Upper lobe of right lung (tissue), 1 donor: Measurements from ENCODE around the gene TFF1. TPM values are rescaled to one million over a fixed set of nuclear protein-coding genes. Genes with fewer than 3 reads are reported as not detected.
A peak's percentile ranks its signal among the peaks of the same experiment; 100 is the strongest.

Experiments used
- ATAC-seq: fragments of 200-7000 bp; cut with Tn5 transposase; one replicate; pipeline ENCODE4 v1.9.1; 2020; ENCODE audit warnings: mild to moderate bottlenecking, moderate library complexity
- DNase-seq: peaks from one replicate; pipeline ENCODE4 v3.0.0-alpha.2; 2020
- H3K27ac ChIP-seq: fragments of 200-600 bp; one replicate; pipeline ENCODE4 v1.8.0; 2022
- H3K27me3 ChIP-seq: fragments of 200-600 bp; one replicate; pipeline ENCODE4 v1.8.0; 2022; ENCODE audit warnings: mild to moderate bottlenecking
- H3K36me3 ChIP-seq: fragments of 200-600 bp; one replicate; pipeline ENCODE4 v1.8.0; 2022
- H3K4me1 ChIP-seq: fragments of 200-600 bp; one replicate; pipeline ENCODE4 v1.8.0; 2022
- H3K4me3 ChIP-seq: fragments of 200-600 bp; one replicate; pipeline ENCODE4 v1.8.0; 2022; ENCODE audit warnings: mild to moderate bottlenecking
- H3K9me3 ChIP-seq: fragments of 200-600 bp; one replicate; pipeline ENCODE4 v1.8.0; 2022
- CTCF ChIP-seq: fragments of 200-600 bp; IDR thresholded peaks from one replicate; pipeline ENCODE4 v1.8.0; 2022; ENCODE audit warnings: antibody characterized with exemption
- intact Hi-C: fragments of 100-400 bp; cut with DNase I; formaldehyde crosslinking; loops from one replicate; pipeline ENCODE4 v1.11.0; 2022
- total RNA-seq: library from RNA; stranded (reverse); fragmentation: NEBNext Ultra II Directional; extraction: Animal tissue kit (Norgen Biotek cat#: 25700); gene quantifications from one replicate; pipeline ENCODE4 v1.2.1, GENCODE V29; 2021
- donor health status: DM: no; HTN: yes; CAD: no; lungs with severe emphysema.

Gene TFF1
- total RNA-seq, 1 donor from 2014 or later, result not detected

- ATAC-seq (no peak), DNase-seq (no peak)
- H3K27me3 ChIP-seq, result no peaks in the 10 kb centered on the region
- intact Hi-C loops, result no loop called here
- H3K27ac ChIP-seq, result no peak overlapping the region
- H3K9me3 ChIP-seq, result no peaks in the 10 kb centered on the region
- no peak overlapping the region for H3K4me3 ChIP-seq
- H3K36me3 ChIP-seq, result no peaks in the 10 kb centered on the region
- no peak for TF ChIP-seq CTCF
- no peaks in the 10 kb centered on the region for H3K4me1 ChIP-seq
Measured at GRCh38 chr21:42356046-42356445, 10.3 kb downstream of the TFF1 start.

- Histone ChIP-seq H3K4me3 (no peak overlapping the region), H3K4me1 (no peaks in the 10 kb centered on the region), H3K36me3 (no peaks in the 10 kb centered on the region), H3K9me3 (no peaks in the 10 kb centered on the region), H3K27ac (no peak overlapping the region), H3K27me3 (no peaks in the 10 kb centered on the region)
- ATAC-seq, result no peak
- intact Hi-C loops, result no loop called here
- DNase-seq, result no peak
- TF ChIP-seq CTCF, result no peak
Measured at GRCh38 chr21:42353623-42354022, 12.7 kb downstream of the TFF1 start.

- H3K27me3 ChIP-seq, result no peaks in the 10 kb centered on the region
- H3K4me1 ChIP-seq, result no peaks in the 10 kb centered on the region
- no peaks in the 10 kb centered on the region for H3K36me3 ChIP-seq
- H3K9me3 ChIP-seq, result no peaks in the 10 kb centered on the region
- H3K27ac ChIP-seq, result no peak overlapping the region
- intact Hi-C loops, result no loop called here
- no peak for TF ChIP-seq CTCF
- DNase-seq (peak; percentile 32), ATAC-seq (no peak)
- H3K4me3 ChIP-seq, result no peak overlapping the region
Measured at GRCh38 chr21:42352441-42353095, 13.8 kb downstream of the TFF1 start.

GRCh38 chr21:42351626-42352440, 14.5 kb downstream of the TFF1 start:
- intact Hi-C loops, result no loop called here
- Histone ChIP-seq H3K27ac (no peak overlapping the region), H3K36me3 (no peaks in the 10 kb centered on the region), H3K4me1 (no peaks in the 10 kb centered on the region), H3K4me3 (no peak overlapping the region), H3K27me3 (no peaks in the 10 kb centered on the region), H3K9me3 (no peaks in the 10 kb centered on the region)
- TF ChIP-seq CTCF, result no peak
- DNase-seq, result peak; percentile 56
- no peak for ATAC-seq

GRCh38 chr21:42350927-42351426, 15.4 kb downstream of the TFF1 start, which contains the start of gene TFF2:
Gene TFF2 (minus strand): TSS chr21:42350994. CDS start chr21:42350957, 37 bp downstream.
- Histone ChIP-seq H3K4me3 (no peak within 1 kb of the TSS), H3K27ac (no peak within 1 kb of the TSS), H3K27me3 (no peaks in the 10 kb centered on the region), H3K36me3 (no peaks in the 10 kb centered on the region), H3K9me3 (no peaks in the 10 kb centered on the region), H3K4me1 (no peaks in the 10 kb centered on the region)
- intact Hi-C loops, result no loop called here
- peak; percentile 38 for DNase-seq
- TF ChIP-seq CTCF, result no peak
- no peak for ATAC-seq
